PC-9 (cell line): ENCODE data around the gene STOX2.

Experiments
- CTCF ChIP-seq: fragments of 200-600 bp; sonication (generic); conservative IDR thresholded peaks from 2 replicates; pipeline ENCODE4 v1.6.1; 2017; ENCODE audit warnings: mixed run types, antibody characterized with exemption, mild to moderate bottlenecking, moderate library complexity
- EZH2 ChIP-seq: fragments of 200-600 bp; sonication (generic); IDR thresholded peaks from 2 replicates; pipeline ENCODE4 v1.8.0; 2017; ENCODE audit warnings: antibody characterized with exemption, low read depth

- TF ChIP-seq CTCF (no peak), EZH2 (no peak)
Observed at GRCh38 chr4:183924362-183925044, 19.4 kb downstream of the STOX2 start.
